Endothelial cell (in vitro differentiated cells): ENCODE data around the gene ACTR3C. TPM values are rescaled to one million over a fixed set of nuclear protein-coding genes. Genes with fewer than 3 reads are reported as not detected.

Experiments used
- DNase-seq: peaks from one replicate; pipeline ENCODE4 v3.0.0; 2021; ENCODE audit warnings: low spot score
- H3K27ac Mint-ChIP-seq: one replicate; pipeline ENCODE4 v1.8.0; 2021; ENCODE audit warnings: mixed read lengths, inconsistent platforms; ENCODE audit not compliant: unreplicated experiment
- H3K27me3 Mint-ChIP-seq: one replicate; pipeline ENCODE4 v1.8.0; 2021; ENCODE audit warnings: mild to moderate bottlenecking, moderate library complexity, mixed read lengths, inconsistent platforms; ENCODE audit not compliant: unreplicated experiment
- H3K36me3 Mint-ChIP-seq: one replicate; pipeline ENCODE4 v1.8.0; 2021; ENCODE audit warnings: mild to moderate bottlenecking, low read depth, mixed read lengths, inconsistent platforms; ENCODE audit not compliant: unreplicated experiment
- H3K4me1 Mint-ChIP-seq: one replicate; pipeline ENCODE4 v1.8.0; 2021; ENCODE audit warnings: mild to moderate bottlenecking, mixed read lengths, inconsistent platforms; ENCODE audit not compliant: unreplicated experiment
- H3K4me3 Mint-ChIP-seq: one replicate; pipeline ENCODE4 v1.8.0; 2021; ENCODE audit warnings: mild to moderate bottlenecking, mixed read lengths, inconsistent platforms; ENCODE audit not compliant: unreplicated experiment
- H3K9me3 Mint-ChIP-seq: one replicate; pipeline ENCODE4 v1.8.0; 2021; ENCODE audit warnings: mixed read lengths, inconsistent platforms; ENCODE audit not compliant: unreplicated experiment
- CTCF ChIP-seq: fragments of 200-600 bp; sonication (generic); IDR thresholded peaks from one replicate; pipeline ENCODE4 v1.5.0; 2021; ENCODE audit warnings: antibody characterized with exemption; ENCODE audit not compliant: unreplicated experiment
- total RNA-seq: library from RNA; stranded (reverse); fragmentation: NEBNext Ultra II Directional; extraction: Animal tissue kit (Norgen Biotek cat#: 25700); gene quantifications from one replicate; pipeline ENCODE4 v1.2.1, GENCODE V29; 2021; ENCODE audit not compliant: unreplicated experiment

Gene ACTR3C
- total RNA-seq, 1 donor from 2014 or later, result 0.87 TPM

- Mint-ChIP-seq H3K9me3 (no peaks in the 10 kb centered on the region), H3K4me1 (peaks cover 24% of the 10 kb centered on the region), H3K4me3 (no peak overlapping the region), H3K36me3 (no peaks in the 10 kb centered on the region), H3K27ac (no peak overlapping the region), H3K27me3 (peaks cover 2% of the 10 kb centered on the region)
- no peak for DNase-seq
- TF ChIP-seq CTCF, result no peak
Measured at GRCh38 chr7:150358988-150359621, 35.8 kb upstream of the ACTR3C start.

- Mint-ChIP-seq H3K4me3 (no peak overlapping the region), H3K36me3 (no peaks in the 10 kb centered on the region), H3K9me3 (no peaks in the 10 kb centered on the region), H3K4me1 (peaks cover 20% of the 10 kb centered on the region), H3K27ac (no peak overlapping the region), H3K27me3 (peaks cover 2% of the 10 kb centered on the region)
- TF ChIP-seq CTCF, result no peak
- DNase-seq, result no peak
Measured at GRCh38 chr7:150358433-150358832, 35.1 kb upstream of the ACTR3C start.

GRCh38 chr7:150357771-150358427, 34.6 kb upstream of the ACTR3C start:
- peaks cover 18% of the 10 kb centered on the region for H3K4me1 Mint-ChIP-seq
- no peaks in the 10 kb centered on the region for H3K36me3 Mint-ChIP-seq
- no peaks in the 10 kb centered on the region for H3K9me3 Mint-ChIP-seq
- no peak for TF ChIP-seq CTCF
- peaks cover 2% of the 10 kb centered on the region for H3K27me3 Mint-ChIP-seq
- no peak overlapping the region for H3K27ac Mint-ChIP-seq
- H3K4me3 Mint-ChIP-seq, result no peak overlapping the region
- no peak for DNase-seq

- H3K27me3 Mint-ChIP-seq, result peaks cover 2% of the 10 kb centered on the region
- H3K36me3 Mint-ChIP-seq, result no peaks in the 10 kb centered on the region
- H3K4me1 Mint-ChIP-seq, result peaks cover 11% of the 10 kb centered on the region
- no peak for TF ChIP-seq CTCF
- H3K9me3 Mint-ChIP-seq, result no peaks in the 10 kb centered on the region
- no peak for DNase-seq
- no peak overlapping the region for H3K4me3 Mint-ChIP-seq
- H3K27ac Mint-ChIP-seq, result no peak overlapping the region
Measured at GRCh38 chr7:150357270-150357669, 33.9 kb upstream of the ACTR3C start.

GRCh38 chr7:150356265-150356897, 33.0 kb upstream of the ACTR3C start:
- Mint-ChIP-seq H3K36me3 (no peaks in the 10 kb centered on the region), H3K4me3 (no peak overlapping the region), H3K9me3 (no peaks in the 10 kb centered on the region), H3K27ac (no peak overlapping the region), H3K27me3 (peaks cover 2% of the 10 kb centered on the region), H3K4me1 (peaks cover 4% of the 10 kb centered on the region)
- DNase-seq, result no peak
- peak; percentile 72 for TF ChIP-seq CTCF
